Measurements from ENCODE around the gene PPIL3.
"Not testable (repeated sequence)": the region's sequence is repeated elsewhere in the genome, so short reads cannot be mapped to it uniquely, and the experiment has no call there.

Gene PPIL3

DNA sequence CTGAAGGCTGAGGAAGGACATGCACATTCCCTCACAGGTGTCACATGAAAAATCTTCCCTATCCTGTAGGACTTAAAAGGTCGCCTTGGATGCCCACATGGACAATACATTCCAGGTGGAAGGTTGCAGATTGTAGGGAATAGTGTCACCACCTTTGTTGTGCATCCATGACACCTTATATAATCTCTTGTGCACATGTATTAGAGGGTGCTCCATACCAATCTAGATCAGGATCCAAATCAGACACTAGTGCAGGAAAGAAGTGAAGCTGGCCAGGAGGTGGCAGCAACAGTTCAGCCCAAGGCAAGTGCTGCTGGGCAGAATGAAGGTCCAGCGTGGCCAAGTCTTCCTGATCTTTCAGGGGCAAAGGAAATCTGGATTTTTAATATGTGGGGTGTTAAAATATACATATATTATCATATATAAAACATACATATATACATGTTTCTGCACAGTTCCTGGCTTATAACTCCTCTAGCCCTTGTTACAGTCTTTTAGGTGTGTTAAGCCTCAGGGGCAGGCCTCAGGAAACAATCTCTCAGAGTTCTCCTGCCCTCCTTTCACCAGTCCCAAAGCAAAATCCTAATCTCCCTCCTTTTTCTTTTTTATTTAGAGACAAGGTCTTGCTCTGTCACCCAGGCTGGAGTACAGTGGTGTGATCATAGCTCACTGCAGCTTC, 16.9 kb upstream of the PPIL3 start:
- peak; percentile 40 for DNase-seq (ENCODE audit: low read depth)
- no peak overlapping the region for H3K4me3 ChIP-seq (ENCODE audit: low read depth, low read length)
- peak; percentile 87 for TF ChIP-seq CTCF (IDR thresholded peaks at IDR 0.05; ENCODE audit: control insufficient read depth, extremely low read depth, insufficient read depth)

DNA sequence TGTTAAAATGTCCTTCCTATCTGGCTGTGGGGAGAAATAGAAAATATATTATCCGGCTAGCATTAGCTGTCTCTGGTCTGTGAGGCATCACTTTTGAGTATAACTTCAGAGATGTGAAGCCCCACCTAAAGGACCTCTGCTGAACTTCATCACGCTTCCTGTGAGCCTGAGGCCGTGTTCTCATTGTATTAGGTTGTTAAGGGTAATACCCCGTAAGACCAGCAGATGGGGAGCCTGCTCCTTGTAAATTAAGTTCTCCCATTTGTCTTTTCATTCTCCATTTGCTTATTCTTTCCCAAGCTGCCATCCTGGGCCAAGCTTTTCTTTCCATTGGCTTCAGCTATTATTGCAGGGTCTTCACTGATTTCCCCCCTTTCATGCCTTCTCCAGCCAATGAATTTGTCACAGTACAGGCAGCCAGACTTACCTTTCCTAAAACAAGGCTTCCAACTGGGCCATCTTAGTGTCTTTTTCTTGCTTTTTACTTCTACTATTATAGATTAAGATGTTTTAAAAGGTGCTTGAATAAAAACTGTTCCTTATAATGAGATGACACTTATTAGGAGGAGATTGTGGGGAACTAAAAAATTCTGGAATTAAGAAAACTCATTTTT, 12.7 kb upstream of the PPIL3 start:
- DNase-seq (ENCODE audit: low read depth) = peak; percentile 67
- TF ChIP-seq CTCF (IDR thresholded peaks at IDR 0.05; ENCODE audit: control insufficient read depth, extremely low read depth, insufficient read depth) = peak; percentile 71
- no peak overlapping the region for H3K4me3 ChIP-seq (ENCODE audit: low read depth, low read length)

- no peak for TF ChIP-seq CTCF (IDR thresholded peaks at IDR 0.05; ENCODE audit: control insufficient read depth, extremely low read depth, insufficient read depth)
- no peak for DNase-seq (ENCODE audit: low read depth)
- H3K4me3 ChIP-seq (ENCODE audit: low read depth, low read length) = no peak overlapping the region
Measured at GRCh38 chr2:200899482-200899881, 10.6 kb upstream of the PPIL3 start.

DNA sequence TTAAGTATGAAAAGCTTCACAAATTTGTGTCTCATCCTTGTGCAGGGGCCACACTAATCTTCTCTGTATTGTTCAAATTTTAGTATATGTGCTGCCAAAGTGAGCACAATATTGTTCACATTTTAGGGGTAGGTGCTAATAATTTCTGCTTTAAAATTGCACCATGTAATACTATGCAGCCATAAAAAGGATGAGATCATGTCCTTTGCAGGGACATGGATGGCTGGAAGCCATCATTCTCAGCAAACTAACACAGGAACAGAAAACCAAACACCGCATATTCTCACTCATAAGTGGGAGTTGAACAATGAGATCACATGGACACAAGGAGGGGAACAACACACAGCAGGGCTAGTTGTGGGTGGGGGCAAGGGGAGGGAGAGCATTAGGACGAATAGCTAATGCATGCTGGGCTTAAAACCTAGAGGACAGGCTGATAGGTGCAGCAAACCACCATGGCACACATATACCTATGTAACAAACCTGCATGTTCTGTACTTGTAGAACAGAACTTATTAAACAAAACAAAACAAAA, 7.1 kb downstream of the PPIL3 start:
- DNase-seq (ENCODE audit: low read depth); H3K4me3 ChIP-seq (ENCODE audit: low read depth, low read length): not testable (repeated sequence)

DNA sequence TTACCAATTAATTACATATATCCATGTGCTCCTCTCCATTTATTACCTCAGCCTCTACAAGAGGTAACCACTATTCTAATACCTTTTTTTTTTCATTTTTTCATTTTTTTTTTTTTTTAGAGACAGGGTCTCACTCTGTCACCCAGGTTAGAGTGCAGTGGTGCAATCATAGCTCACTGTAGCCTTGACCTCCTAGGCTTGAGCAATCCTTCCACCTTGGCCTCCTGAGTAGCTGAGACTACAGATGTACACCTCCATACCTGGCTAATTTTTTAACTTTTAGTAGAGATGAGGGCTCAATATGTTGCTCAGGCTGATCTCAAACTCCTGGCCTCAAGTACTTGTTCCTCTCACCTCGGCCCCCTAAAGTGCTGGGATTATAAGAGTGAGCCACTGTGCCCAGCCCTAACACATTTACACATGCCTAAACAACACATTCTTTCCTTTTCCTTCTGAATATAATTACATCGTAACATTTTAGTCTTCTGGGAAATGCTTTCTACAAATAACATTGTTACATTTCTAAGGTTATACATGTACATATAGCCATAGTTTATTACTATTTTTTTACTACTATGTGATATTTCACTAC, 10.5 kb downstream of the PPIL3 start:
- no peak for TF ChIP-seq CTCF (IDR thresholded peaks at IDR 0.05; ENCODE audit: control insufficient read depth, extremely low read depth, insufficient read depth)
- H3K4me3 ChIP-seq (ENCODE audit: low read depth, low read length) = no peak overlapping the region
- DNase-seq (ENCODE audit: low read depth) = no peak

- no peak for TF ChIP-seq CTCF (IDR thresholded peaks at IDR 0.05; ENCODE audit: control insufficient read depth, extremely low read depth, insufficient read depth)
- no peak for DNase-seq (ENCODE audit: low read depth)
Measured at GRCh38 chr2:200877443-200877842, 11.4 kb downstream of the PPIL3 start.

DNA sequence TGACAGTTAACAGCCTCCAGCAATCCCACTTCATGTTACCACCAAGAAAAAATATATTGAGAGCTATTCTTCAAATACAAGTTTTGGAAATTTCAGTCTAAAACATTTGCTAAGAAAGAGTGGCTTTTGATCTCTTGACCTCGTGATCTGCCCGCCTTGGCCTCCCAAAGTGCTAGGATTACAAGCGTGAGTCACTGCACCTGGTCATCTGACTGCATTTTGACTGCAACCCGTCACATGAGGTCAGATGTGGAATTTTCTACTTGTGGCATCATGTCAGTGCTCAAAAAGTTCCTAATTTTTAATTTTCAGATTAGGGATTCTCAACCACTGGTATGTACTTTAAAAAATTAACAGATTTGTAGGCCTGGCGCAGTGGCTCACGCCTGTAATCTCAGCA, 15.3 kb downstream of the PPIL3 start:
- no peak for DNase-seq (ENCODE audit: low read depth)
- H3K4me3 ChIP-seq (ENCODE audit: low read depth, low read length) = no peak overlapping the region
- TF ChIP-seq CTCF (IDR thresholded peaks at IDR 0.05; ENCODE audit: control insufficient read depth, extremely low read depth, insufficient read depth) = no peak

More at GRCh38 chr2:200877443-200877842, 11.4 kb downstream of the PPIL3 start:
- H3K4me3 ChIP-seq (ENCODE audit: low read depth, low read length) = no peak overlapping the region

Measured in LNCaP clone FGC (cell line).